Naive thymus-derived CD4-positive, alpha-beta T cell (primary cell): Measurements from ENCODE around the gene PIGO. TPM values are rescaled to one million over a fixed set of nuclear protein-coding genes. Genes with fewer than 3 reads are reported as not detected.
A peak's percentile ranks its signal among the peaks of the same experiment; 100 is the strongest.

Source experiments
- ATAC-seq: fragments of 150-1000 bp; cut with Tn5 transposase; 2 replicates; pipeline ENCODE4 v1.10.0; 2021; ENCODE audit warnings: mild to moderate bottlenecking, moderate library complexity
- CTCF ChIA-PET: fragments of 350-600 bp; sonication (Branson Sonifier 250); formaldehyde crosslinking; loops from one replicate; lab custom pipeline; 2021; ENCODE audit warnings: antibody characterized with exemption; lab: Charles Lee
- POLR2A ChIA-PET: fragments of 350-600 bp; sonication (Branson Sonifier 250); formaldehyde crosslinking; loops from one replicate; lab custom pipeline; 2021; ENCODE audit warnings: antibody characterized with exemption, inconsistent platforms; lab: Charles Lee
- DNase-seq, 9 donors: peaks; one replicate each; pipeline versions ENCODE4 v3.0.0 to v3.0.0-alpha.2; 2020 to 2022; ENCODE audit warnings: mixed read lengths in 1 of 9
- H3K27ac ChIP-seq: one replicate; pipeline ENCODE4 v1.7.0; 2013; ENCODE audit warnings: mild to moderate bottlenecking, low read depth, low read length, moderate library complexity
- H3K27me3 ChIP-seq, 2 donors: one replicate each; pipeline ENCODE4 v1.7.0; 2013; ENCODE audit warnings: low read length in 2 of 2, mild to moderate bottlenecking in 2 of 2, moderate library complexity in 2 of 2; ENCODE audit not compliant: control insufficient read depth in 2 of 2, insufficient read depth in 2 of 2
- H3K36me3 ChIP-seq, 3 experiments: 1 replicate in 2 of 3; 2 replicates in 1 of 3; pipeline ENCODE4 v1.7.0; 2013; ENCODE audit warnings: low read length in 3 of 3, mild to moderate bottlenecking in 3 of 3, moderate library complexity in 1 of 3; ENCODE audit not compliant: insufficient read depth in 3 of 3, control insufficient read depth in 2 of 3
- H3K4me1 ChIP-seq, 2 donors: one replicate each; pipeline ENCODE4 v1.7.0; 2013; ENCODE audit warnings: low read length in 2 of 2, mild to moderate bottlenecking in 2 of 2, moderate library complexity in 1 of 2; ENCODE audit not compliant: control insufficient read depth in 2 of 2, insufficient read depth in 2 of 2
- H3K4me3 ChIP-seq: 2 replicates; pipeline ENCODE4 v1.7.0; 2013; ENCODE audit warnings: mild to moderate bottlenecking, low read length
- H3K9me3 ChIP-seq, 3 experiments: 1 replicate in 2 of 3; 2 replicates in 1 of 3; pipeline ENCODE4 v1.7.0; 2013; ENCODE audit warnings: low read length in 3 of 3; ENCODE audit not compliant: control insufficient read depth in 2 of 3
- H3K27ac Mint-ChIP-seq, 9 donors: one replicate each; pipeline ENCODE4 v1.8.0; 2020 to 2022; ENCODE audit warnings: mixed read lengths in 9 of 9, mild to moderate bottlenecking in 8 of 9, moderate library complexity in 5 of 9, inconsistent platforms in 2 of 9
- H3K27me3 Mint-ChIP-seq, 5 donors: one replicate each; pipeline ENCODE4 v1.8.0; 2021 to 2022; ENCODE audit warnings: mixed read lengths in 5 of 5, mild to moderate bottlenecking in 1 of 5
- H3K36me3 Mint-ChIP-seq, 5 donors: one replicate each; pipeline ENCODE4 v1.8.0; 2020 to 2022; ENCODE audit warnings: mixed read lengths in 5 of 5, mild to moderate bottlenecking in 3 of 5, inconsistent platforms in 1 of 5
- H3K4me1 Mint-ChIP-seq, 7 donors: one replicate each; pipeline ENCODE4 v1.8.0; 2020 to 2022; ENCODE audit warnings: mixed read lengths in 7 of 7, mild to moderate bottlenecking in 3 of 7, inconsistent platforms in 1 of 7
- H3K4me3 Mint-ChIP-seq, 10 donors: one replicate each; pipeline ENCODE4 v1.8.0; 2020 to 2022; ENCODE audit warnings: mild to moderate bottlenecking in 10 of 10, mixed read lengths in 10 of 10, moderate library complexity in 6 of 10, inconsistent platforms in 2 of 10
- H3K9me3 Mint-ChIP-seq, 11 donors: one replicate each; pipeline ENCODE4 v1.8.0; 2020 to 2022; ENCODE audit warnings: mixed read lengths in 11 of 11, mild to moderate bottlenecking in 4 of 11, inconsistent platforms in 1 of 11, moderate library complexity in 1 of 11
- intact Hi-C, 2 donors: fragments of 100-400 bp; cut with micrococcal nuclease; formaldehyde crosslinking; loops; one replicate each; pipeline ENCODE4 v1.15.1; 2023
- polyA plus RNA-seq, 2 donors: library from polyadenylated mRNA; unstranded; fragments of 300-500 nt; fragmentation: Illumina TruSeq; gene quantifications; one replicate each; pipeline ENCODE4 v1.2.3, GENCODE V29; 2021
- total RNA-seq, 6 experiments: library from RNA in 5 of 6; stranded (reverse) in 5 of 6; gene quantifications; 1 replicate in 5 of 6; 2 replicates in 1 of 6; pipeline ENCODE4 v1.2.3 and lab custom pipeline; 2021 to 2026

The PIGO gene
- total and polyA plus RNA-seq, 7 experiments from 2014 or later = 27.1 to 36.0 (median 29.9) TPM

- Histone ChIP-seq H3K4me1 (peaks cover 12 to 18% of the 10 kb centered on the region in 2 donors), H3K4me3 (no peak overlapping the region), H3K27me3 (no peaks in the 10 kb centered on the region), H3K36me3 (peaks cover 4 to 41% (median 6%) of the 10 kb centered on the region in 3 experiments), H3K27ac (no peak overlapping the region), H3K9me3 (no peaks in the 10 kb centered on the region)
- ChIA-PET POLR2A (interaction anchor here (2.3 to 3.5 kb wide), 5 partner anchors 8 to 33 kb away, joined by 9 to 32 read pairs (median 15); partner anchors contain the start of genes ATOSB, FANCG, PIGO and VCP), CTCF (interaction anchor here (1.0 kb wide), 1 partner anchor 8 kb away, joined by 3 read pairs; the partner anchor contains the start of gene PIGO)
- no peaks in the 10 kb centered on the region for H3K27me3 Mint-ChIP-seq
- H3K4me3 Mint-ChIP-seq = no peak overlapping the region
- H3K27ac Mint-ChIP-seq = peak overlapping the region in 1 of 9 donors; percentile 98
- peaks cover 18 to 38% (median 36%) of the 10 kb centered on the region in 7 donors for H3K4me1 Mint-ChIP-seq
- H3K36me3 Mint-ChIP-seq = peaks cover 2 to 39% (median 13%) of the 10 kb centered on the region in 5 donors
- ATAC-seq (no peak), DNase-seq (no peak)
- intact Hi-C loops = loop anchor here in 1 of 2 donors (5.0 kb wide), 2 partner anchors 437 to 1663 kb away; a partner anchor contains a TSS
- no peaks in the 10 kb centered on the region for H3K9me3 Mint-ChIP-seq
Observed at GRCh38 chr9:35104586-35104985, 8.2 kb upstream of the PIGO start.

- Histone ChIP-seq H3K4me3 (peak overlapping the region; percentile 92), H3K4me1 (peaks cover 12 to 18% of the 10 kb centered on the region in 2 donors)
- CTCF ChIA-PET = interaction anchor here (0.6 to 3.0 kb wide), 6 partner anchors 8 to 204 kb away, joined by 3 to 14 read pairs (median 5); partner anchors contain the start of gene ATOSB
Observed at GRCh38 chr9:35103660-35104191, 7.3 kb upstream of the PIGO start.

GRCh38 chr9:35102769-35103659 is 6.6 kb upstream of the PIGO start, which contains the start of gene STOML2:
STOML2 (minus strand) TSS chr9:35103131; CDS start chr9:35103094, 37 bp downstream.
- ChIA-PET CTCF (interaction anchor here (0.6 to 3.0 kb wide), 7 partner anchors 8 to 203 kb away, joined by 3 to 14 read pairs (median 5); partner anchors contain the start of gene ATOSB), POLR2A (interaction anchor here (0.9 to 3.5 kb wide), 8 partner anchors 8 to 501 kb away, joined by 3 to 32 read pairs (median 12); partner anchors contain the start of genes ATOSB, FANCG and VCP)
- H3K27ac ChIP-seq = peak within 1 kb of the TSS; percentile 81
- H3K36me3 ChIP-seq = peaks cover 4 to 40% (median 9%) of the 10 kb centered on the region in 3 experiments
- Mint-ChIP-seq H3K9me3 (no peaks in the 10 kb centered on the region), H3K4me1 (peaks cover 18 to 36% (median 33%) of the 10 kb centered on the region in 7 donors), H3K27ac (peak within 1 kb of the TSS; percentile 92 to 99 (median 96)), H3K36me3 (peaks cover 3 to 34% (median 15%) of the 10 kb centered on the region in 5 donors), H3K27me3 (no peaks in the 10 kb centered on the region), H3K4me3 (peak within 1 kb of the TSS; percentile 88 to 98 (median 92))
- DNase-seq (peak; percentile 72 to 95 (median 91)), ATAC-seq (peak; percentile 98)
- intact Hi-C loops = loop anchor here (1.0 to 5.0 kb wide), 8 partner anchors 8 to 1664 kb away; partner anchors contain the start of genes CREB3 (in 1 of the 2), TESK1 (in 1 of the 2), TLN1 (in 1 of the 2) and VCP (in 1 of the 2)
- H3K4me3 ChIP-seq = peak within 1 kb of the TSS; percentile 92
- peaks cover 12 to 18% of the 10 kb centered on the region in 2 donors for H3K4me1 ChIP-seq
- H3K27me3 ChIP-seq = no peaks in the 10 kb centered on the region
- no peaks in the 10 kb centered on the region for H3K9me3 ChIP-seq

More at GRCh38 chr9:35103660-35104191, 7.3 kb upstream of the PIGO start:
- peaks cover 4 to 45% (median 9%) of the 10 kb centered on the region in 3 experiments for H3K36me3 ChIP-seq
- DNase-seq (no peak), ATAC-seq (no peak)
- H3K9me3 Mint-ChIP-seq = no peaks in the 10 kb centered on the region
- H3K4me3 Mint-ChIP-seq = peak overlapping the region; percentile 88 to 98 (median 92)
- intact Hi-C loops = loop anchor here (1.0 to 5.0 kb wide), 8 partner anchors 8 to 1664 kb away; partner anchors contain the start of genes CREB3 (in 1 of the 2), TESK1 (in 1 of the 2), TLN1 (in 1 of the 2) and VCP (in 1 of the 2)
- POLR2A ChIA-PET = interaction anchor here (1.2 to 3.5 kb wide), 7 partner anchors 8 to 32 kb away, joined by 3 to 32 read pairs (median 15); partner anchors contain the start of genes ATOSB, FANCG and VCP
- H3K27me3 ChIP-seq = no peaks in the 10 kb centered on the region
- peaks cover 3 to 38% (median 15%) of the 10 kb centered on the region in 5 donors for H3K36me3 Mint-ChIP-seq
- H3K4me1 Mint-ChIP-seq = peaks cover 18 to 36% (median 33%) of the 10 kb centered on the region in 7 donors
- peak overlapping the region; percentile 81 for H3K27ac ChIP-seq
- H3K27ac Mint-ChIP-seq = peak overlapping the region; percentile 92 to 99 (median 96)
- H3K27me3 Mint-ChIP-seq = no peaks in the 10 kb centered on the region
- H3K9me3 ChIP-seq = no peaks in the 10 kb centered on the region

- ChIA-PET POLR2A (interaction anchor here (0.9 to 3.5 kb wide), 7 partner anchors 9 to 502 kb away, joined by 3 to 32 read pairs (median 15); partner anchors contain the start of genes ATOSB, FANCG and VCP), CTCF (interaction anchor here (0.6 to 3.0 kb wide), 4 partner anchors 9 to 203 kb away, joined by 3 to 14 read pairs (median 5); partner anchors contain the start of gene ATOSB)
- peaks cover 12 to 18% of the 10 kb centered on the region in 2 donors for H3K4me1 ChIP-seq
- ATAC-seq (no peak), DNase-seq (no peak)
- Mint-ChIP-seq H3K9me3 (no peaks in the 10 kb centered on the region), H3K36me3 (peaks cover 3 to 34% (median 15%) of the 10 kb centered on the region in 5 donors), H3K27me3 (no peaks in the 10 kb centered on the region), H3K4me3 (peak overlapping the region; percentile 88 to 98 (median 92)), H3K4me1 (peaks cover 18 to 42% (median 37%) of the 10 kb centered on the region in 7 donors), H3K27ac (peak overlapping the region; percentile 92 to 99 (median 96))
- no peaks in the 10 kb centered on the region for H3K9me3 ChIP-seq
- no peaks in the 10 kb centered on the region for H3K27me3 ChIP-seq
- intact Hi-C loops = loop anchor here (2.0 to 5.0 kb wide), 3 partner anchors 435 to 1665 kb away; partner anchors contain the start of gene TESK1 (in 1 of the 2)
- H3K36me3 ChIP-seq = peaks cover 4 to 36% (median 9%) of the 10 kb centered on the region in 3 experiments
- peak overlapping the region; percentile 92 for H3K4me3 ChIP-seq
- H3K27ac ChIP-seq = peak overlapping the region; percentile 81
Observed at GRCh38 chr9:35102465-35102768, 6.0 kb upstream of the PIGO start.

DNA sequence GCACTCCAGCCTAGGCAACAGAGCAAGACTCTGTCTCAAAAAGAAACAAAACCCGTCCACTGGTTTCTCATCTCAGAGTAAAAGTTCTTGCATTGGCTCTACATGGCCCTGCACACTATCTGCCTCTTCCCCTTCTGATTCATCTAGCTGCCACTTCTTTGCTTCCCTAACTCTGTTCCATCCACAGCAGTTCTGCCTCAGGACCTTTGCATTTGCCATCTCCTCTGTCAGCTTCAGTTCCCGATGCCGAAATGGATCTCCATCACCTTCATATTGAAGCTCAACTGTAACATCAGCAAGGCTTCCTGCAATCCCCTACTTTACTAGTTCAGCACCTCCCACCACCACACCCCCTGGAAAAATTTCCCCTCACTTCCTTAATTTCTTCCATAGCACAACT is 1.2 kb upstream of the PIGO start:
- no peaks in the 10 kb centered on the region for H3K27me3 ChIP-seq
- H3K27ac ChIP-seq = no peak overlapping the region
- intact Hi-C loops = loop anchor here in 1 of 2 donors (2.0 kb wide), 1 partner anchor 337 kb away; no protein-coding TSS in a partner anchor
- CTCF ChIA-PET = interaction anchor here (0.6 to 3.9 kb wide), 6 partner anchors 11 to 910 kb away, joined by 3 to 19 read pairs (median 4); partner anchors contain the start of gene FANCG
- peak overlapping the region in 7 of 9 donors; percentile 37 to 84 (median 75) for H3K27ac Mint-ChIP-seq
- H3K9me3 Mint-ChIP-seq = no peaks in the 10 kb centered on the region
- peaks cover 4 to 46% (median 13%) of the 10 kb centered on the region in 3 experiments for H3K36me3 ChIP-seq
- no peaks in the 10 kb centered on the region for H3K27me3 Mint-ChIP-seq
- H3K4me1 Mint-ChIP-seq = peaks cover 30 to 59% (median 51%) of the 10 kb centered on the region in 7 donors
- no peaks in the 10 kb centered on the region for H3K9me3 ChIP-seq
- DNase-seq (no peak), ATAC-seq (no peak)
- POLR2A ChIA-PET = interaction anchor here (0.7 to 11.3 kb wide), 4 partner anchors 8 to 25 kb away, joined by 3 to 88 read pairs (median 8); partner anchors contain the start of genes FANCG and VCP
- H3K4me3 Mint-ChIP-seq = peak overlapping the region in 7 of 10 donors; percentile 14 to 67 (median 50)
- peaks cover 0 to 32% (median 8%) of the 10 kb centered on the region in 5 donors for H3K36me3 Mint-ChIP-seq
- H3K4me1 ChIP-seq = peaks cover 16 to 23% of the 10 kb centered on the region in 2 donors
- no peak overlapping the region for H3K4me3 ChIP-seq
